Activated effector memory CD4-positive, alpha-beta T cell treated with Interleukin-2 at 50 U/mL for 16 hours (primary cell): ENCODE data around the gene BBS9.

ENCODE experiments used
- DNase-seq: peaks from one replicate; pipeline ENCODE4 v3.0.0-alpha.2; 2020

BBS9 gene

GRCh38 chr7:33128631-33128989 is 754 bp upstream of the BBS9 start:
- no peak for DNase-seq

GRCh38 chr7:33129806-33130153 is 416 bp downstream of the BBS9 start:
- no peak for DNase-seq

- DNase-seq: no peak
These were observed 820 bp downstream of the BBS9 start for GRCh38 chr7:33130184-33130583.

- no peak for DNase-seq
These were observed 7.7 kb downstream of the BBS9 start for GRCh38 chr7:33137103-33137502.

- no peak for DNase-seq
These were observed 13.2 kb downstream of the BBS9 start for GRCh38 chr7:33142585-33142984.

- DNase-seq: no peak
These were observed 14.8 kb downstream of the BBS9 start for GRCh38 chr7:33143996-33144718.

GRCh38 chr7:33145156-33145555 is 15.8 kb downstream of the BBS9 start:
- no peak for DNase-seq

GRCh38 chr7:33152087-33152486 is 22.7 kb downstream of the BBS9 start:
- DNase-seq: no peak

GRCh38 chr7:33155811-33156210 is 26.4 kb downstream of the BBS9 start:
- no peak for DNase-seq

- DNase-seq: no peak
These were observed 27.1 kb downstream of the BBS9 start for GRCh38 chr7:33156441-33156840.

- no peak for DNase-seq
These were observed 27.9 kb downstream of the BBS9 start for GRCh38 chr7:33157311-33157710.

- no peak for DNase-seq
These were observed 28.4 kb downstream of the BBS9 start for GRCh38 chr7:33157781-33158180.

GRCh38 chr7:33177876-33178275 is 48.5 kb downstream of the BBS9 start:
- DNase-seq: no peak

GRCh38 chr7:33179519-33179918 is 50.2 kb downstream of the BBS9 start:
- no peak for DNase-seq

- DNase-seq: no peak
These were observed 54.1 kb downstream of the BBS9 start for GRCh38 chr7:33183504-33183903.

GRCh38 chr7:33184828-33185227 is 55.5 kb downstream of the BBS9 start:
- DNase-seq: no peak

GRCh38 chr7:33185786-33186185 is 56.4 kb downstream of the BBS9 start:
- no peak for DNase-seq

GRCh38 chr7:33186192-33186591 is 56.8 kb downstream of the BBS9 start:
- no peak for DNase-seq

- no peak for DNase-seq
These were observed 61.4 kb downstream of the BBS9 start for GRCh38 chr7:33190688-33191304.

- no peak for DNase-seq
These were observed 62.0 kb downstream of the BBS9 start for GRCh38 chr7:33191340-33191739.

- DNase-seq: no peak
These were observed 63.4 kb downstream of the BBS9 start for GRCh38 chr7:33192695-33193291.

- no peak for DNase-seq
These were observed 64.0 kb downstream of the BBS9 start for GRCh38 chr7:33193308-33193864.

- no peak for DNase-seq
These were observed 65.9 kb downstream of the BBS9 start for GRCh38 chr7:33195264-33195663.

GRCh38 chr7:33196221-33196620 is 66.9 kb downstream of the BBS9 start:
- no peak for DNase-seq
